DMS 273 treated with DMSO at 0.1 percent for 48 hours (cell line): Measurements from ENCODE around the gene SLC12A8.
"Not testable (repeated sequence)": the region's sequence is repeated elsewhere in the genome, so short reads cannot be mapped to it uniquely, and the experiment has no call there.

ENCODE experiments used
- DNase-seq: peaks from one replicate; lab custom pipeline; 2025; lab: John Stamatoyannopoulos, UW

The SLC12A8 gene

GRCh38 chr3:125110016-125110875 lies 102.3 kb downstream of the SLC12A8 start:
- no peak for DNase-seq

GRCh38 chr3:125109536-125109925 lies 103.0 kb downstream of the SLC12A8 start:
- DNase-seq, result no peak

- DNase-seq, result no peak
Measured at GRCh38 chr3:125108833-125109535, 103.6 kb downstream of the SLC12A8 start.

DNA sequence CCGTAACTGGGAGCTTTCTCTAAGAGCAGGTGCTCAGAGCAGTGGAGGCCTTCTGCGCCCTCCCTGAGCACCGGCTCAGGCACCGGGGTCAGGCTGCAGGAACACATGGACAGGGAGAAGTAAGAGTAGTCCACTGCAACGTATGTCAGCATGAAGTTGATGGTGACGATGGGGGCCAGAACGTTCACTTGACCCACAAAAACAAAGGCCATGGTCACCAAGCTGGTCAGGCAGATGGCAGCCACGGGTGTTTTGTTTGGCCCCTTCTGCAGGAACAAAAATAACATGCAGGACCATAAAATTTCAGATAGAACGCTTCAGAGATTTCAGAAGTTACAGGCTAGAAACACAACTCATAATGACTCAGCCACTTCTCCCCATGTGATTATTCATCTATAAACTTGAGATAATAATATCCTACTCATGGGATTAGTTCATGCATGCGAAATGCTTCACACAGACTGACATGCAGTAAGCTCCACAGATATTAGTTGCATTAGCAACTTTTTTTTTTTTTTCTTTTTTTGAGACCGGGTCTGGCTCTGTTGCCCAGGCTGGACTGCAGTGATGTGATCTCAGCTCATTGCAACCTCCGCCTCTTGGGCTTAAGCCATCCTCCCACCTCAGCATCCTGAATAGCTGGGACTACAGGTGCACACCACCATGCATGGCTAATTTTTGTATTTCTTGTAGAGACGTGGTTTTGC lies 104.5 kb downstream of the SLC12A8 start:
- no peak for DNase-seq

DNA sequence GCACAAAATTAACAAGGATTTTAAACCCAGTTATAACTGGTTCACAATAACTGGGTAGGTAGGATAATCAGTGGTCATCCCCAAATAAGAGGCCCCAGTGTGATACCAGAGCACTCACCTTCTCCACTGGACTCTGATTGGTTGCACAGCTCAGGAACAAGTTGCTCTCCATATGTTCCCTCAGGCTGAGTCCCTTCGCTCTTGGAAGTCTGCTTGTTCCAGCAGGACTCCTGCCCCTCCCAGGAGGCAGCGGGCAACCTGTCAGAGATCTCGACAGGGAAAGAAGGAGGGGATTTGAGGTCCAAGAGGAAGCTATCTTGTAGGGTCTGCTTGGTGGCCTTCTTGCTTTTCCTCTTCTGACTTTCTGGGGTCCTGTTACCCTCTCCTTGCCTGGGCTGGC lies 105.2 kb downstream of the SLC12A8 start:
- DNase-seq, result peak; percentile 12

- no peak for DNase-seq
Measured at GRCh38 chr3:125105116-125105515, 107.4 kb downstream of the SLC12A8 start.

- no peak for DNase-seq
Measured at GRCh38 chr3:125104639-125105038, 107.9 kb downstream of the SLC12A8 start.

GRCh38 chr3:125103406-125103805 lies 109.1 kb downstream of the SLC12A8 start:
- DNase-seq, result no peak

DNA sequence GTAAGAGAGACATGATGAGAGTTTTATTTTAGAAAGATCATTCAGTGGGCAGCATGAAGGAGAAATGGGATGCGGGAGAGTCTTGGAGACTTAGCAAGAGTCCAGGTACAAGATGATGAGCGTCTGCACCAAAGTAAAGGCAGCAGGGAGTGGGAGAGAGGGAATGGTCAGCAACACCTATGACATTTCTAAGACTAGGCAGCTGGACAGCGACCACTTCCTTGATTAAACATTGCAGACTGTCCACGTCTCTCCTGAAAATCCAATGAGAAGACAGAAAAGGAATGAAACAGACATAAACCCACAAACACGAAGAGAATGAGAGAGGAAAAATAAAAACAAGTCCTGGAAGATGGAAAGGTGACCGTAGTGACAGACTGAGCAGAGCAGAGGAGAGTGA lies 110.1 kb downstream of the SLC12A8 start:
- no peak for DNase-seq

DNA sequence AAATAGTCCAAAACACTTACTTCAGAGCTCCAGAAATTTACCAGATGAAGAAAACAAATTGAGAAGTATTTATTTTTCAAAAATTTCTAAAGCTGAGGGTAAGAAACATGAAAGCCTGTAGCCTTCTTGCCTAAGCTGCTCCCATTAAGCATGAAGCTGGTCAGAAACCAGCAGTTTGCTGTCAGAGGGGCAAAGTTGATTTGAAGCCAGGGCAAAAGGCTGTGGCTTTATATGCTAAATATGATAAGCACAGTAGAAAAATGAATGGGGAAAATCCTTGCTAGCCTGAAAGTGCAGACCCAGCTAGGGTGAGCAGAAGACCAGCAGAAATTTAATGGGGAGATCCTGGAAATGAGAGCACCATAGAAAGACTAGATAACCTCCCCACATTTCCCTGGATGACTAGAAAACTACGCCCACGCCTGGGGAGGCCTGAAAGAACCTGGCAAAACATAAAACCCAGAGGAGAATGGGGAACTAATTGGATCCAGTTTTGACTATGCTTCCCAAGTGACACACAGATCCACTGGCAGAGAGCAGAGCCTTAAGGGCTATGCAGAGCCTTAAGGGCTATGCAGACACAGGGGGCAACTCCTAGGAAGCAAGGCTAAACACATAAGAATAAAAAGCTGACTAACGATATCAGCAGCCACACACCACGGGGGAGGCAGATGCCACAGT lies 113.8 kb downstream of the SLC12A8 start:
- DNase-seq, result no peak

GRCh38 chr3:125090649-125091048 lies 121.9 kb downstream of the SLC12A8 start:
- no peak for DNase-seq

GRCh38 chr3:125087768-125088391 lies 124.7 kb downstream of the SLC12A8 start:
- DNase-seq, result no peak

GRCh38 chr3:125085166-125085565 lies 127.4 kb downstream of the SLC12A8 start:
- DNase-seq, result no peak

GRCh38 chr3:125083776-125084175 lies 128.8 kb downstream of the SLC12A8 start:
- no peak for DNase-seq

- not testable (repeated sequence) for DNase-seq
Measured at GRCh38 chr3:125082339-125082738, 130.2 kb downstream of the SLC12A8 start.

DNA sequence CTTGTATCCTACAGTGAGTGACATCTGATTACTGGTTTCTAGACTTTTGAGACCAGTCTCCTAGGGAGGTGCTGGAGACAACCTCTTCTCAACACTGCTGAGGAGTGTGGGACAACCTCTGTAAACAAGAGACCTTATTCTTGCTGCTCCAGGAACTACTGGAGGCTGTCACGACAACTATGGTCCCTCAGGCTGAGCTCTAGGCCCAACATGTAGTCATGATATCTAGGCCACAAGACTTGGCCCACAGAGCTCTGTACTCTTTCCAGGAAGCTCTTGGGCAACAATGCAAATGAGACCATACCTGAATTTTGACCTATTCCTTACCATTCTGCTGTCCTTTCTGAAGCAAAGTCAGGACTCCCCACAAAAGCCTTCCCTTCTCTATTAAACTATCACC lies 132.5 kb downstream of the SLC12A8 start:
- no peak for DNase-seq

DNA sequence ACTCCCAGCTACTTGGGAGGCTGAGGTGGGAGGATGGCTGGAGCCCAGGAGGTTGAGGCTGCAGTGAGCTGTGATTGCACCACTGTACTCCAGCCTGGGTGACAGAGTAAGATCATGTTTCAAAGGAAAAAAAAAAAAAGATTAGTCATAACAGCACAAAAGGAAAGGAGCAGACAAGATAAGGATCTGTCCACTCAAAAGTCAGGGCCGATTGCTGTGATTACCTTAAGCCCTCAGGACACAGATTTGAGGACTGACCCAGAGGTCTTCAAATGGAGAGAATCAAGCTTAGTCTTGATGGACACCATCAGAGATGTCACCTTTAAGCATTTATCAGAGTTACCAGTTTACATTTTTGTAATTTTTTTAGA lies 132.9 kb downstream of the SLC12A8 start:
- DNase-seq, result no peak

- DNase-seq, result no peak
Measured at GRCh38 chr3:125078951-125079674, 133.4 kb downstream of the SLC12A8 start.

DNA sequence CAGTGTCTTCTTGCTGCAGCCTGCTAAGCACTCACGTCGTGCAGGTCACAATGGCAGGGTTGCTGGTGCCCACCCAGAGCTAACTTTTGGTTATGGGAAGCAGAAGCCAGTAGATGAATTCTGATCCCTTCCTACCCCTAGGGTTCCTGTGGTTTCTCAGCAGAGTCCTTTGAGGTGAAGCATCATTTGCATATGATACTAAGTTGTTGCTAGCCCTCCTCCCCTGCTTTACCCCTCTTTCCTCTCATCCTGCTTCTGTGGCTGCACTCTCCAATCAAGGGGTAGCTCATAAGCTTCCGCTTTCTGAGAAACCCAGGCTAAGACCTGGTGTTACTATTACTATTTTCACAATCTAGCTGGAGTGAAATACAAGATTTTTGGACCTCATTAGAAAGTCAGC lies 134.7 kb downstream of the SLC12A8 start:
- DNase-seq, result no peak

GRCh38 chr3:125076464-125076863 lies 136.1 kb downstream of the SLC12A8 start:
- DNase-seq, result peak; percentile 16

GRCh38 chr3:125075738-125076137 lies 136.8 kb downstream of the SLC12A8 start:
- no peak for DNase-seq
